C4-2B (cell line): Measurements from ENCODE around the gene NEMP1.

Experiments
- ZFX ChIP-seq: fragments of 450-650 bp; IDR thresholded peaks from 2 replicates; pipeline ENCODE4 v1.6.1; 2017
- TF ChIP-seq, protein P1 (sequence below): fragments of 450-650 bp; conservative IDR thresholded peaks from 2 replicates; pipeline ENCODE4 v1.5.1; 2017; ENCODE audit warnings: mild to moderate bottlenecking

DNA sequence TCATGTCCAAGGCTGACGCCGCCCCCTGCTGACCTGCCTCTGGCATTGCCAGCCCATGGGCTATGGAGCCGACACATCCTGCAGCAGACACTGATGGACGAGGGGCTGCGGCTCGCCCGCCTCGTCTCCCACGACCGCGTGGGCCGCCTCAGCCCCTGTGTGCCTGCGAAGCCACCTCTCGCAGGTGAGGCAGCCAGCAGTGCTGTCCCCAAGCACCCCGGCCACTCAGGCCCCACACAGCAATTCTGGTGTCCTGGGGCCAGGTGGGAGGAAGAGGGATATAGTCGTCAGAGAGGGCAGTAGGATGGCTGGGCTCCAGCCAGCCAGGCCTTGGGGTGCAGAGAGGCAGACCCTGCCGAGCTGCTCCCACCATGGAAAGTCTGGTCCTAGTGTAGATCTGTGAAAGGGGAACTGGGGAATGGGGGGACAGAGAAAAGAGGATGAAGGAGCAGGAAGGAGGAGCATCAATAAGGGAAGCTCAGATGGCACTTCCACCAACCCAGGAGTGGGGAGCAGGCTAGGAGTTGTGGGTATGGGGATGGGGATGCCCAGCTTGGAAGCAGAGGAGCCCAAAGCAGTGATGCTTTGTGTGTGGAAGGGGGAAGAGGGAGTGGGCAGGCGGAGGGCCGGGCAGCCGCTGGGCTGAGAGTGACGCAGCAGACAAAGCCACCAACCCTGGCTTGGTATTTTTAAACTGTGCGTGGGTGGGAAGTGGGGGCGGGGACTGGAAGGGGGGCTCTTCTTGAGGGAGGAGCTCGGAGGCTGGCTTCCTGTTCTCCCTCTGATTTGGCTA, 15.0 kb upstream of the NEMP1 start:
- TF ChIP-seq, protein P1, sequence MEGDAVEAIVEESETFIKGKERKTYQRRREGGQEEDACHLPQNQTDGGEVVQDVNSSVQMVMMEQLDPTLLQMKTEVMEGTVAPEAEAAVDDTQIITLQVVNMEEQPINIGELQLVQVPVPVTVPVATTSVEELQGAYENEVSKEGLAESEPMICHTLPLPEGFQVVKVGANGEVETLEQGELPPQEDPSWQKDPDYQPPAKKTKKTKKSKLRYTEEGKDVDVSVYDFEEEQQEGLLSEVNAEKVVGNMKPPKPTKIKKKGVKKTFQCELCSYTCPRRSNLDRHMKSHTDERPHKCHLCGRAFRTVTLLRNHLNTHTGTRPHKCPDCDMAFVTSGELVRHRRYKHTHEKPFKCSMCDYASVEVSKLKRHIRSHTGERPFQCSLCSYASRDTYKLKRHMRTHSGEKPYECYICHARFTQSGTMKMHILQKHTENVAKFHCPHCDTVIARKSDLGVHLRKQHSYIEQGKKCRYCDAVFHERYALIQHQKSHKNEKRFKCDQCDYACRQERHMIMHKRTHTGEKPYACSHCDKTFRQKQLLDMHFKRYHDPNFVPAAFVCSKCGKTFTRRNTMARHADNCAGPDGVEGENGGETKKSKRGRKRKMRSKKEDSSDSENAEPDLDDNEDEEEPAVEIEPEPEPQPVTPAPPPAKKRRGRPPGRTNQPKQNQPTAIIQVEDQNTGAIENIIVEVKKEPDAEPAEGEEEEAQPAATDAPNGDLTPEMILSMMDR: peak; percentile 75; the same call in 1 of the 2 replicates
- TF ChIP-seq ZFX: no peak
